GM19468 (cell line): ENCODE data around the gene VWA5B2.

Source experiments
- ATAC-seq: cut with Tn5 transposase; IDR thresholded peaks from one replicate; pipeline ENCODE4 v1.9.1; 2021; ENCODE audit warnings: mild to moderate bottlenecking, moderate library complexity, moderate number of reproducible peaks; ENCODE audit not compliant: unreplicated experiment; ENCODE audit errors: extremely low read depth

VWA5B2 gene

GRCh38 chr3:184222521-184222920 lies 6.9 kb upstream of the VWA5B2 start:
- ATAC-seq, result no peak

- ATAC-seq, result no peak
These were observed 5.4 kb upstream of the VWA5B2 start for GRCh38 chr3:184223946-184224345.

GRCh38 chr3:184227481-184227935 lies 1.9 kb upstream of the VWA5B2 start:
- no peak for ATAC-seq

GRCh38 chr3:184228376-184229137 lies 828 bp upstream of the VWA5B2 start:
- ATAC-seq, result no peak

- no peak for ATAC-seq
These were observed 757 bp downstream of the VWA5B2 start for GRCh38 chr3:184230081-184230602.

- ATAC-seq, result no peak
These were observed 1.5 kb downstream of the VWA5B2 start for GRCh38 chr3:184230603-184231528.

- ATAC-seq, result no peak
These were observed 2.3 kb downstream of the VWA5B2 start for GRCh38 chr3:184231671-184232070.

GRCh38 chr3:184233127-184233843 lies 3.9 kb downstream of the VWA5B2 start:
- ATAC-seq, result no peak

GRCh38 chr3:184234224-184234623 lies 4.8 kb downstream of the VWA5B2 start:
- no peak for ATAC-seq

- ATAC-seq, result no peak
These were observed 5.4 kb downstream of the VWA5B2 start for GRCh38 chr3:184234671-184235380.

GRCh38 chr3:184235381-184236032 lies 6.1 kb downstream of the VWA5B2 start:
- ATAC-seq, result no peak

GRCh38 chr3:184236033-184236410 lies 6.6 kb downstream of the VWA5B2 start:
- no peak for ATAC-seq

- ATAC-seq, result no peak
These were observed 7.3 kb downstream of the VWA5B2 start for GRCh38 chr3:184236636-184237035.

- ATAC-seq, result no peak
These were observed 7.8 kb downstream of the VWA5B2 start for GRCh38 chr3:184237211-184237610.

- no peak for ATAC-seq
These were observed 8.4 kb downstream of the VWA5B2 start for GRCh38 chr3:184237807-184238206.

GRCh38 chr3:184238246-184238818 lies 8.9 kb downstream of the VWA5B2 start:
- no peak for ATAC-seq

- ATAC-seq, result no peak
These were observed 9.8 kb downstream of the VWA5B2 start for GRCh38 chr3:184239221-184239620.

GRCh38 chr3:184239708-184240107 lies 10.3 kb downstream of the VWA5B2 start:
- no peak for ATAC-seq
